T1000 (cell line): Measurements from ENCODE around the gene SOX15.
"Not testable (repeated sequence)": the region's sequence is repeated elsewhere in the genome, so short reads cannot be mapped to it uniquely, and the experiment has no call there.

Experiments
- DNase-seq: peaks from one replicate; lab custom pipeline; 2025; ENCODE audit warnings: mixed read lengths; lab: John Stamatoyannopoulos, UW

The SOX15 gene

GRCh38 chr17:7589891-7590691, at the start of gene SOX15:
SOX15 (minus strand) TSS chr17:7590094; CDS start chr17:7589676, 418 bp downstream.
- DNase-seq = peak; percentile 66

- DNase-seq = no peak
Observed at GRCh38 chr17:7636163-7636562, 46.3 kb upstream of the SOX15 start.

- DNase-seq = no peak
Observed at GRCh38 chr17:7634384-7634783, 44.5 kb upstream of the SOX15 start.

GRCh38 chr17:7633093-7633492, 43.2 kb upstream of the SOX15 start:
- no peak for DNase-seq

GRCh38 chr17:7632492-7632894, 42.6 kb upstream of the SOX15 start:
- peak; percentile 6 for DNase-seq

- DNase-seq = no peak
Observed at GRCh38 chr17:7631398-7632380, 41.8 kb upstream of the SOX15 start.

- DNase-seq = no peak
Observed at GRCh38 chr17:7629939-7630571, 40.2 kb upstream of the SOX15 start, which contains the start of gene SHBG. SHBG (plus strand) TSS chr17:7630135; CDS start chr17:7630173, 38 bp downstream.

- peak; percentile 91 for DNase-seq
Observed at GRCh38 chr17:7627250-7628121, 37.6 kb upstream of the SOX15 start, which contains the start of gene SAT2. SAT2 (minus strand) TSS chr17:7627821; CDS start chr17:7627635, 186 bp downstream.

- DNase-seq = no peak
Observed at GRCh38 chr17:7626956-7627249, 37.0 kb upstream of the SOX15 start.

- DNase-seq = no peak
Observed at GRCh38 chr17:7626307-7626706, 36.4 kb upstream of the SOX15 start.

- not testable (repeated sequence) for DNase-seq
Observed at GRCh38 chr17:7625749-7626148, 35.9 kb upstream of the SOX15 start.

- no peak for DNase-seq
Observed at GRCh38 chr17:7623661-7624060, 33.8 kb upstream of the SOX15 start.

- DNase-seq = no peak
Observed at GRCh38 chr17:7620835-7621234, 30.9 kb upstream of the SOX15 start.

- DNase-seq = no peak
Observed at GRCh38 chr17:7618608-7619007, 28.7 kb upstream of the SOX15 start.

- DNase-seq = no peak
Observed at GRCh38 chr17:7615265-7615747, 25.4 kb upstream of the SOX15 start.

GRCh38 chr17:7614425-7615264, 24.8 kb upstream of the SOX15 start, which contains the start of gene FXR2:
FXR2 (minus strand) TSS chr17:7614897; CDS start chr17:7614532, 365 bp downstream.
- DNase-seq = peak; percentile 99

GRCh38 chr17:7613769-7614424, 24.0 kb upstream of the SOX15 start:
- DNase-seq = no peak

GRCh38 chr17:7612294-7612640, 22.4 kb upstream of the SOX15 start:
- no peak for DNase-seq

- no peak for DNase-seq
Observed at GRCh38 chr17:7611635-7612293, 21.9 kb upstream of the SOX15 start.
